Stimulated activated CD4-positive, alpha-beta T cell treated with anti-CD3 and anti-CD28 coated beads, TNF-alpha, amount 100 ng/mL, for 24 hours (primary cell): ENCODE measurements around the gene PCDHB15.
"Not testable (repeated sequence)": the region's sequence is repeated elsewhere in the genome, so short reads cannot be mapped to it uniquely, and the experiment has no call there.

Experiments
- DNase-seq, 3 experiments: peaks; one replicate each; pipeline ENCODE4 v3.0.0-alpha.2; 2020; ENCODE audit warnings: low read depth in 3 of 3

Gene PCDHB15

DNA sequence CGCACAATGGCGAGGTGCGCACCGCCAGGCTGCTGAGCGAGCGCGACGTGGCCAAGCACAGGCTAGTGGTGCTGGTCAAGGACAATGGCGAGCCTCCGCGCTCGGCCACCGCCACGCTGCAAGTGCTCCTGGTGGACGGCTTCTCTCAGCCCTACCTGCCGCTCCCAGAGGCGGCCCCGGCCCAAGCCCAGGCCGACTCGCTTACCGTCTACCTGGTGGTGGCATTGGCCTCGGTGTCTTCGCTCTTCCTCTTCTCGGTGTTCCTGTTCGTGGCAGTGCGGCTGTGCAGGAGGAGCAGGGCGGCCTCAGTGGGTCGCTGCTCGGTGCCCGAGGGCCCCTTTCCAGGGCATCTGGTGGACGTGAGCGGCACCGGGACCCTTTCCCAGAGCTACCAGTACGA, 2.2 kb downstream of the PCDHB15 start:
- not testable (repeated sequence) for DNase-seq

DNA sequence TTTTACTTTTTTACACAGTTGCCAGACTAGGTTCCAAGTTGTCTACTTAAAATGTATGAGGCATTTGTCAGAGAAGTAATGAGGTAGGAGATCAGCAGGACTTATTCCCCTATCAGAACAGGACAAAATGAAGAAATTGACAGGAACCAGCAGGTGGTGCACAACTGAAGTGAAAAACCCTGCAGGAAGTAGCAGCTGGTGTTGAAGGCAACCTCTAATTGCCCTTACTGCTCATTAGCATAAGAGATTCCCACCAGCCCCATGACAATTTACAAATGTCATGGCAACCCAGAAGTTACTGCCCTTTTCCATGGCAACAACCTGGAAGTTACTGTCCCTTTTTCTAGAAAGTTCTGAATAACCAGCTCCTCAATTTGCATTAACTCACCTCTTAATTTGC, 5.4 kb downstream of the PCDHB15 start:
- no peak for DNase-seq

DNA sequence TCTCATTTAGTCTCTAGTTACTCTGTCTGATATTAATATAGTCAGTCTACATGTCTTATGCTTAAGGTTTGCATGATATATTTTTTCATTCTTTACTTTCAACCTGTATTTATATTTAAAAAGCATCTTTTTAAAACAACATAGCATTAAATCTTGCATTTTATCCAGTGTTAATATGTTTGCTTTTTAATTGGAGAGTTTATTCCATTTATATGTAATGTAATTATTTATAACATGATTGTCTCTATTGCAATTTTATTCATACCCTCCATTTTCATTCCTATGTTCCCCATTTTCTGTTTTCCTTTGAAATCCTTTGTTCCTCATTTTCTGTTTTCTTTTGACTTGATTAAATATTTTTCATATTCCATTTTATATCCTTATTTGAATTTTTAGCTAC, 13.3 kb downstream of the PCDHB15 start:
- no peak for DNase-seq

DNA sequence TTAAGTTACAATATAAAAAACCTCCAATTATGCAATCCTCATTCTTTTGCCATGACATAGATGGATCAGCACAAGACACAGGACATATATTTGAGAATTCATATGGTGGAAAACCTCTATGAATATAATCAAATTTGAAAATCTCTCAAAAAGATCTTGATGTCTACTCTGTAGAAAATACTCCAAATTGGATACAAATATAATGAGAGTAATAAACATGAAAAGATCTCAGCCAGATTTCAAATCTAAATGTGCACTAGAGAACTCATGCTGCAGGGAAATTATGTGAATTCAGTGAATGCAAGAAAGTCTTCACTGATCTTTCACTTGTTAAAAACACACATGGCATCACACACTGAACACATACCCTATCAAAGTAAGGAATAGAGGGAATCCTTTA, 13.8 kb downstream of the PCDHB15 start:
- no peak for DNase-seq

DNA sequence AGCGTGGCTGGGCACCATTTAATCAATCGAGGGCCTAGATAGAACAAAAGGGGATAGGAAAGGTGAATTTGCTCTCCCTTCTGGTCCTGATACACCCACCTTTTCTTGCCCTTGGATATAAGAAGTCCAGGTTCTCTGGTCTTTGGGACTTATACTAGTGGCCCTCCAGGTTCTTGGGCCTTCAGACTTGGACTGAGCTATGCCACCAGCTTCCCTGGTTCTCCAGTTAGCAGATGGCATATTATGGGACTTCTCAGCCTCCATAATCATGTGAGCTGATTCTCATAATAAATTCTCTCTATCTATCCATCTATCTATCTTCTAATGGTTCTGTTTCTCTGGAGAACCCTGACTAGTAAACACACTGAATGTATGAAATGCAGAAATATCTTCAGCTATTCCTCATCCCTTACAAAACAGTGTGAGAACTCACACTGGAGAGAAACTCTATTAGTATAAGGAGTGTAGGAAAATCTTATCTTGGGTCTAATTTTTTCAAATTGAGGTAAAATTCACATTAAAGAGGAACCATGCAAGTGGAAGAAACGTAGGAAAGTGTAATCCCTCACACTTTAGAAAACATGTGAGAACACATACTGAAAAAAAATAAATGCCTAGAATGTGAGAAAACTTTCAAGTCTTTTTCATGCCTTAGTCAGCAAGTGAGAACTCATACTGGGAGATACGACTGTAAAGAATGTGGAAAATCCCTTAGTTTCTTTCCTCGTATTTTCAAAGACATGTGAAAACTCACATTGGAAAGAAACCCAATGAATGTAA, 15.5 kb downstream of the PCDHB15 start:
- no peak for DNase-seq

DNA sequence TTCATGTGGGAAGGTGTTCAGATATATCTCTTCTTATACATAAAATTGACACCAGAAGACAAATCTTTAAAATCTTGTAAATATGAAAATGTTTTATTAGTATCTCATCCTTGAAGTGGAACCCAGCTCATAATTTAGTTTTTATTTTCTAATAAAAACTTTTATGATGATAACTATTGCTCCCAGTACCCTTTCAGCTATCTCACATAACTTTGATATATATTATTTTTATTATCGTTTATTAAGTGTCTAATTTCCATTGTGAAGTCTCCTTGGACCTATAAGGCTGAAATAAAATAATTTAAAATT, 16.0 kb downstream of the PCDHB15 start:
- no peak for DNase-seq

DNA sequence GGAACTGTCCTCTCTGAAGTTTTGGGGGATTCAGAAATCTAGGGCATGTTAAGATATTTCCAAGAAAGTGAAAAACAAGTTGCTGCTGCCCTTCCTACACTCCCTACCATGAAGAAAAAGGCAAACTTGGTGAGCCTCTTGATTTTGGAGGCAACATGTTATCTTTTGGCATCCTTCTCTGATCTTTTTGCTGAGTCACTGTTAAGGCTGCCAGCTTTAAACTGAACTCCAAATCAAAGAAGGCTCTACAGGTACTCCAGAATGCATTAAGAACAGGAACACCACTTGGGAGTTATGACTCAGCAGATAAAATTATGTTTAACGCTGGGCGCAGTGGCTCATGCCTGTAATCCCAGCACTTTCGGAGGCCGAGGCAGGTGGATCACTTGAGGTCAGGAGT, 24.0 kb downstream of the PCDHB15 start:
- DNase-seq = no peak

DNA sequence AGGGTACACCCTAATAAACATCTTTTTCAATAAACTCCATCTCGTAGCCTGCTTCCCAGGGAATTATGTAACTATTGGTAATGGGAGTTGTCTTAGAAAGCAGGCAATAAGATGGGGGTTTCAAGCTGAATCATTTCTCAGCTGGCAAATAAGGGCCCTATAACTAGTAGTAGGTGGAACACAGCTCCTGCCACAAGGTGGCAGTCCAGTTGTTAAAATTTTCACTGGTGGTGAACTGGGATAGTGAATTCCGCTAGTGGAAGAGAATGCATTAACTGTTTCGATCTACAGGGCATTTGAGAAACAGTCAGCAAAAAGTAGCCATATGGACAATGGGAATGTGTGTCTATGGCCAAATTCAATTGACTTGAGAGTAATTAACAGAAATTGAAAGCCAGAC, 27.7 kb downstream of the PCDHB15 start:
- DNase-seq = no peak

DNA sequence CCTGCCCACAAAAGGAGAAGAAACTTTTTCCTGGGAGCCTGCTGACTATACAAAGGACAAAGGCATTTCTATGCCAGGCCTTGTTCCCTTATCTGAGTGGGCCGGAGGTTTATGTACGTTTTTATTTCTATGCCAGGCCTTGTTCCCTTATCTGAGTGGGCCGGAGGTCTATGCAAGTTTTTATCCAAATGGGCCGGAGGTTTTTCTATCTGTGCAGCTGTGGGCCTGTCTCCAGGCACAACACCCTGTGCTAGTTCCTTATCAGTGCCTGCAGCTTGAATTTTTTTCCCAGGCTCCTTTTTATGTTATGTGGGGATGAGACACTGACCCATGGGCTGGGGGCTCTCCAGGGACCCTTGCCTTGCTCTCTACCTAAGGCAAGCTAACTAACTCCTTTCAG, 53.2 kb downstream of the PCDHB15 start:
- no peak for DNase-seq
